PFSK-1 (cell line): ENCODE measurements around the gene SUPT3H.

Source experiments
- FOXP2 ChIP-seq: optimal IDR thresholded peaks from 2 replicates; pipeline ENCODE3; 2011; ENCODE audit warnings: borderline replicate concordance, control low read depth, inconsistent platforms; ENCODE audit not compliant: insufficient read depth; ENCODE audit errors: extremely low read length, extremely low read depth
- POLR2AphosphoS5 ChIP-seq: IDR thresholded peaks from 2 replicates; pipeline ENCODE4 v1.6.1; 2012; ENCODE audit warnings: low read depth, mild to moderate bottlenecking, control low read depth, low read length, moderate library complexity
- REST ChIP-seq, 2 experiments: IDR thresholded peaks; 2 replicates each; pipeline versions ENCODE4 v1.6.1 to v1.8.0; 2011 to 2012; ENCODE audit warnings: low read depth in 2 of 2, low read length in 2 of 2, control low read depth in 1 of 2, inconsistent platforms in 1 of 2, mild to moderate bottlenecking in 1 of 2, moderate library complexity in 1 of 2; ENCODE audit not compliant: insufficient read depth in 1 of 2
- SIN3A ChIP-seq: IDR thresholded peaks from 2 replicates; pipeline ENCODE4 v1.6.1; 2012; ENCODE audit warnings: mild to moderate bottlenecking, low read length, moderate library complexity, borderline replicate concordance; ENCODE audit not compliant: insufficient read depth
- TAF1 ChIP-seq: IDR thresholded peaks from 2 replicates; pipeline ENCODE4 v1.6.1; 2012; ENCODE audit warnings: low read length, control low read depth, borderline replicate concordance; ENCODE audit not compliant: insufficient read depth

Gene SUPT3H

DNA sequence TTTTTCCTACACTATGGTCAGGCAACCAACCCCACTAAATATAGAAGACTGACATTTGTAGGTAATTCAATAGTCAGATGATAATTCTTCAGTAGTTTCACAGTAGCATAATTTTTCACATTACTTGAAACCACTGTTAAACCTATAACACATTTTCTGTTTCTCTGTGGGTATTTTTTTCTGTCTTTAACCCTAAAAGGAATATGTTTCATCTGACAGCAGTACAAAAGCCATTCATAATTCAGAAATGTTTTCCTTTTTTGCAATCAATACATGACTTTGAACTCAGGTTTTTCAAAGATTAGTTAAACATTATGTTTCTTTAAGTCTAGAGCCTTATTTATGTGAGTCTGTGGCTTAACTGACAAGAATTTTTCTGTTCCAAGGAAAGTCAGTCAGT is 178.2 kb downstream of the SUPT3H start:
- TF ChIP-seq FOXP2: no peak
- no peak for TF ChIP-seq POLR2AphosphoS5

- no peak for TF ChIP-seq SIN3A
- TF ChIP-seq POLR2AphosphoS5: no peak
- TF ChIP-seq TAF1: no peak
- TF ChIP-seq FOXP2: no peak
- no peak for TF ChIP-seq REST (IDR thresholded peaks at IDR 0.05; ENCODE audit: insufficient read depth in 1 of 2, low read depth in 2 of 2, low read length in 2 of 2)
Measured at GRCh38 chr6:45196121-45196520, 181.6 kb downstream of the SUPT3H start.

DNA sequence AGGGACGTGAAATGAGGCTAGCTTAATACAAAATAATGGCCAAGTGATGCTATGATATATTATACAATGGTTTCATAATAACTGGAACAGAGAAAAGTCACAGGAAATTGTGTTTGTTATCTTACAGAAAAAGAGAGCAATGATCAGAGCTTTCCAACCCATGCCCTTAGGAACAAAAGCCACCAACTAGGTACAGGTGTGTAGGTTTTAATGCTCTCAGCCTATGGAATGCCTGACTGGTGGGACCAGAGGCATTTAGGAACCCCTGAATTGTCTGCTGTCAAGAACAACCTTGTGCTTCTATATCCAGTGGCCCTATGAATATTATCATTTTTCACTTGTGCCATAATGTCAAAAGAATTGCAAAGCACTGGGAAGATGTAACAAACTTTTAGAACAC is 182.6 kb downstream of the SUPT3H start:
- TF ChIP-seq TAF1 (no peak), FOXP2 (no peak), SIN3A (no peak), REST (IDR thresholded peaks at IDR 0.05; ENCODE audit: insufficient read depth in 1 of 2, low read depth in 2 of 2, low read length in 2 of 2) (no peak), POLR2AphosphoS5 (no peak)

DNA sequence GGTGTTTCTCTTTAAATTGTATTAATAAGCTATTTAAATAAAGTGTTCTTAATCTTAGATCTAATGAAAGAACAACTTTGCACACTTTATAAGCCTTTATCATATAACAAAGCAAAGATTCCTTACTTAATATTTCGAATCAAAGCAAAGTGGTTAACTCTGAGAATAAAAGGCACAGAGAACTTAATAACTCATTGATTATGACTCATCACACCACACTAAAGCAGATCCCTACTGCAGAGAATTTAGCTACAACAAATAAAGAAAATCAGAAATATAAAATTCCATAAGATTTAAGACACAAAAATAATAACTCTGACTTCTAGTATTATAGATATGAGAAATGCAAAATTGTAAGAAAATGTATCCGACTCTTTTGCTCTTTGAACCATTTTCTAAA is 185.2 kb downstream of the SUPT3H start:
- TF ChIP-seq FOXP2: no peak
- TF ChIP-seq SIN3A: no peak
- TF ChIP-seq REST (IDR thresholded peaks at IDR 0.05; ENCODE audit: insufficient read depth in 1 of 2, low read depth in 2 of 2, low read length in 2 of 2): no peak
- no peak for TF ChIP-seq POLR2AphosphoS5
- TF ChIP-seq TAF1: no peak

DNA sequence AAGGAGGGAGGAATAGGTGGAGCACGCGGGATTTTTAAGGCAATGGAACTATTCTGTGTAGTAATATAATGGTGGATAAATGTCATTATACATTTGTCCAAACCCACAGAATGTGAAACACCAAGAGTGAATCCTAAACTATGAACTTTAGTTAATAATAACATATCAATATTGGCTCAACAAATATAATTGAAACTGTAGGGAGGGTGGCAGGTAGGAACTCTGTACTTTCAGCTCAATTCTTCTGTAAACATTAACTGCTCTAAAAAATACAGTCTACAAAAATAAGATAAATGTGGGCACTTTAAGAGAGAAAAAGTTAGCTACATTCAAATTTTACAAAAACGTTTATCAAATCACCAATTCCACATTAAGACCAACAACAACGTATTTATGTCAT is 186.3 kb downstream of the SUPT3H start:
- TF ChIP-seq TAF1: no peak

GRCh38 chr6:45187836-45188235 is 189.9 kb downstream of the SUPT3H start:
- TF ChIP-seq TAF1: no peak
- TF ChIP-seq POLR2AphosphoS5: no peak
- no peak for TF ChIP-seq SIN3A
- no peak for TF ChIP-seq REST (IDR thresholded peaks at IDR 0.05; ENCODE audit: insufficient read depth in 1 of 2, low read depth in 2 of 2, low read length in 2 of 2)
- TF ChIP-seq FOXP2: no peak
